Panc1 (cell line): ENCODE results near the gene BIK. TPM values are rescaled to one million over a fixed set of nuclear protein-coding genes. Genes with fewer than 3 reads are reported as not detected.

Source experiments
- ATAC-seq: fragments of 200-7000 bp; cut with Tn5 transposase; 2 replicates; pipeline ENCODE4 v1.9.1; 2020; ENCODE audit warnings: mild to moderate bottlenecking, moderate library complexity
- BruUV-seq: library from RNA; stranded (reverse); fragments of 400-500 nt; replicated peaks from 2 replicates; lab custom pipeline; 2021; lab: Mats Ljungman, UMichigan
- CTCF ChIA-PET: fragments of 300-600 bp; sonication (Branson Sonifier 250); formaldehyde crosslinking; loops from one replicate; lab custom pipeline; 2022; ENCODE audit warnings: antibody characterized with exemption; lab: Charles Lee
- POLR2A ChIA-PET: fragments of 300-600 bp; sonication (Branson Sonifier 250); formaldehyde crosslinking; loops from one replicate; lab custom pipeline; 2022; ENCODE audit warnings: antibody characterized with exemption; lab: Charles Lee
- DNase-seq: peaks from one replicate; pipeline ENCODE4 v3.0.0-alpha.2; 2010; ENCODE audit warnings: low read depth, low spot score
- H3K27ac ChIP-seq: 2 replicates; pipeline ENCODE4 v1.5.1; 2011; ENCODE audit warnings: mild to moderate bottlenecking, low read length, inconsistent platforms
- H3K27me3 ChIP-seq: fragments of 200-500 bp; sonication (Bioruptor generic); 2 replicates; pipeline ENCODE4 v1.6.0; 2014; ENCODE audit warnings: low read length, inconsistent platforms; ENCODE audit not compliant: control insufficient read depth, insufficient read depth
- H3K36me3 ChIP-seq: fragments of 200-500 bp; sonication (Bioruptor generic); 2 replicates; pipeline ENCODE4 v1.5.1; 2014; ENCODE audit warnings: inconsistent platforms, mild to moderate bottlenecking, low read length, moderate library complexity; ENCODE audit not compliant: control insufficient read depth, insufficient read depth
- H3K4me1 ChIP-seq: 2 replicates; pipeline ENCODE4 v1.5.1; 2011; ENCODE audit warnings: inconsistent platforms, mild to moderate bottlenecking, low read length, moderate library complexity; ENCODE audit not compliant: control insufficient read depth, insufficient read depth
- H3K4me3 ChIP-seq, 2 experiments: 2 replicates each; pipeline ENCODE4 v1.5.1; 2011 to 2012; ENCODE audit warnings: low read depth in 2 of 2, low read length in 2 of 2, mild to moderate bottlenecking in 2 of 2, inconsistent platforms in 1 of 2, moderate library complexity in 1 of 2
- H3K9me3 ChIP-seq: fragments of 200-500 bp; sonication (Bioruptor generic); 2 replicates; pipeline ENCODE4 v1.5.1; 2014; ENCODE audit warnings: low read depth, mild to moderate bottlenecking, inconsistent platforms, low read length, moderate library complexity; ENCODE audit not compliant: control insufficient read depth, insufficient read depth
- REST ChIP-seq, 2 experiments: IDR thresholded peaks; 2 replicates each; pipeline ENCODE4 v1.6.1; 2011 to 2012; ENCODE audit warnings: low read depth in 2 of 2, control low read depth in 1 of 2, low read length in 1 of 2, mild to moderate bottlenecking in 1 of 2, moderate library complexity in 1 of 2; ENCODE audit not compliant: insufficient read depth in 1 of 2
- SIN3A ChIP-seq: IDR thresholded peaks from 2 replicates; pipeline ENCODE4 v1.6.1; 2012; ENCODE audit warnings: low read depth, mild to moderate bottlenecking, low read length, moderate library complexity, borderline replicate concordance; ENCODE audit not compliant: insufficient read depth
- TCF7L2 ChIP-seq: IDR thresholded peaks from 2 replicates; pipeline ENCODE4 v1.6.1; 2011; ENCODE audit warnings: mild to moderate bottlenecking, low read depth, low read length, inconsistent platforms
- in situ Hi-C: cut with HindIII; loops from 2 replicates; pipeline ENCODE4 v1.10.0; 2016; ENCODE audit warnings: low sequenced_read_pairs, low pct_unique_long_range_greater_than_20kb
- intact Hi-C: fragments of 100-400 bp; cut with micrococcal nuclease; formaldehyde crosslinking; loops from one replicate; pipeline ENCODE4 v1.10.0; 2022; ENCODE audit not compliant: unreplicated experiment
- total RNA-seq: library from RNA; stranded (reverse); gene quantifications from one replicate; pipeline ENCODE4 v1.2.1, GENCODE V29; 2021; ENCODE audit not compliant: unreplicated experiment
- TF ChIP-seq, protein P1 (sequence below): fragments of 450-650 bp; IDR thresholded peaks from 2 replicates; pipeline ENCODE4 v1.5.1; 2017; ENCODE audit warnings: mild to moderate bottlenecking

BIK gene
- total RNA-seq, 1 experiment from 2014 or later = 0.18 TPM

DNA sequence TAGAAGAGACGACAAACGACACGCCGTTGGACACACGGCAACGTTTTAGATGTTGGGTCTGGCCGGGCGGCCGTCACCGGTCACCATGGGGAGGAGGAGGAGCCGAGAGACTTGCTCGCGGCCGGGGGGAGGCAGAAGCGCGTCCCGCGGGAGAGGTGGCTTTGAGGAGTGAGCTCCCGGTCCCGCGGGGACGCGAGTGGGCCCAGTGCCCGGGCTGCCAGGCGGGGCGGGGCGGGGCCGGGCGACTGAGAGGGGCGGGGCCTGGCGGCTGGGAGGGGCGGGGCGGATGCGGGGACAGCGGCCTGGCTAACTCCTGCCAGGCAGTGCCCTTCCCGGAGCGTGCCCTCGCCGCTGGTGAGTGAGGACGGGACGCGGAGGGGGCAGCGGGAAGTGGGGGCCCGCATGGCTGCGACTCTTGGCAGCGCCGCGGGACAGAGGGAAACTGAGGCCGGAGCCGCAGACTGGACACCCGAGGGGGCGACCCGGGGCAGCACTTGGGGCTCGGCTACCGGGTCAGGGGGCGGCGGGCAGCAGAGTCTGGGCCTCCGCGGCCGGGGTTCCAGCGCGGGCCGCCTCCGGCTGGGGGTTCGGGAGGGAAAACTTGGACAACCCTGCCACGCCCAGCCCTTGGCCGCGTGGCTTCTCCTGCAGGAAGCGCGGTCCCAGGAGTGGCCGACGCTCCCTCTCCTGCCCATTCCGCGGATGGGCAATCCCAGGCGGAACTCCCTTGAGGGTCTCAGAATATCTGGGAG lies 40.9 kb downstream of the BIK start, which contains the start of gene TSPO:
TSPO (plus strand) TSS at position 309 of the 752 bp plus-strand sequence. CDS start 7,680 bp downstream, outside the sequence.
- ATAC-seq = peak; percentile 79
- ChIA-PET POLR2A (interaction anchor here (0.7 kb wide), 3 partner anchors 128 to 1202 kb away, joined by 5 to 9 read pairs (median 6); no protein-coding TSS in a partner anchor), CTCF (no interaction called here)
- Histone ChIP-seq H3K4me3 (peak within 1 kb of the TSS; percentile 55 to 62), H3K36me3 (no peaks in the 10 kb centered on the region), H3K27me3 (no peaks in the 10 kb centered on the region), H3K4me1 (peaks cover 6% of the 10 kb centered on the region; the same call in 1 of the 2 replicates), H3K27ac (peak within 1 kb of the TSS; percentile 88), H3K9me3 (no peaks in the 10 kb centered on the region)
- no peak for DNase-seq
- BruUV-seq = TSS peak; percentile 63
- TF ChIP-seq, protein P1, sequence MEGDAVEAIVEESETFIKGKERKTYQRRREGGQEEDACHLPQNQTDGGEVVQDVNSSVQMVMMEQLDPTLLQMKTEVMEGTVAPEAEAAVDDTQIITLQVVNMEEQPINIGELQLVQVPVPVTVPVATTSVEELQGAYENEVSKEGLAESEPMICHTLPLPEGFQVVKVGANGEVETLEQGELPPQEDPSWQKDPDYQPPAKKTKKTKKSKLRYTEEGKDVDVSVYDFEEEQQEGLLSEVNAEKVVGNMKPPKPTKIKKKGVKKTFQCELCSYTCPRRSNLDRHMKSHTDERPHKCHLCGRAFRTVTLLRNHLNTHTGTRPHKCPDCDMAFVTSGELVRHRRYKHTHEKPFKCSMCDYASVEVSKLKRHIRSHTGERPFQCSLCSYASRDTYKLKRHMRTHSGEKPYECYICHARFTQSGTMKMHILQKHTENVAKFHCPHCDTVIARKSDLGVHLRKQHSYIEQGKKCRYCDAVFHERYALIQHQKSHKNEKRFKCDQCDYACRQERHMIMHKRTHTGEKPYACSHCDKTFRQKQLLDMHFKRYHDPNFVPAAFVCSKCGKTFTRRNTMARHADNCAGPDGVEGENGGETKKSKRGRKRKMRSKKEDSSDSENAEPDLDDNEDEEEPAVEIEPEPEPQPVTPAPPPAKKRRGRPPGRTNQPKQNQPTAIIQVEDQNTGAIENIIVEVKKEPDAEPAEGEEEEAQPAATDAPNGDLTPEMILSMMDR = no peak
- TF ChIP-seq SIN3A = 0 out of 2 replicates have a peak, but pooled peaks have one; percentile 21
- intact Hi-C loops = no loop called here
- in situ Hi-C loops = no loop called here

DNA sequence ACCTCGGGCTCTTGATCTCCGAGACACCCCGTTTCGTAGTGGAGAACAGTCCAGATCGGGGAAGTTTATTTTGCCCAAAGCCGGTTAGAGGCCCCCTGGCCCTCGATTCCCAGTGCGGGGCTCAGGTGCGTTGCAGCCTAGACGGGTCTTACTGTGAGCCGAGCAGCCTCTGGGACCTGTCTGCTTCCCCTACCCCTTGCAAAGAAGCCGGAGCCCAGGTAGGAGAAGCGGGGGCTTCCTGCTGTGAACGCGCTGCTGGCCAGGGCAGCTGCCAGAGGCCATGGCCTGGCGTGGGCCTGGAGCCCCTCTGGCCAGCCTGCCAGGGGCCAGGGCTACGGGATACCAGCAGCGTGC lies 41.4 kb downstream of the BIK start:
- in situ Hi-C loops = no loop called here
- no peaks in the 10 kb centered on the region for H3K9me3 ChIP-seq
- no TSS peak for BruUV-seq
- DNase-seq (no peak), ATAC-seq (peak; percentile 49)
- CTCF ChIA-PET = no interaction called here
- H3K4me1 ChIP-seq = peaks cover 6% of the 10 kb centered on the region; the same call in 1 of the 2 replicates
- no peaks in the 10 kb centered on the region for H3K36me3 ChIP-seq
- POLR2A ChIA-PET = no interaction called here
- TF ChIP-seq REST (IDR thresholded peaks at IDR 0.05; ENCODE audit: insufficient read depth in 1 of 2, low read depth in 2 of 2, low read length in 1 of 2) (no peak), TCF7L2 (no peak)
- TF ChIP-seq, protein P1 = no peak
- H3K27ac ChIP-seq = peak overlapping the region; percentile 88
- intact Hi-C loops = no loop called here
- no peaks in the 10 kb centered on the region for H3K27me3 ChIP-seq
- H3K4me3 ChIP-seq = peak overlapping the region; percentile 55 to 62
